ENCODE results near the gene NRL.
"Not testable (repeated sequence)": the region's sequence is repeated elsewhere in the genome, so short reads cannot be mapped to it uniquely, and the experiment has no call there.

The NRL gene

DNA sequence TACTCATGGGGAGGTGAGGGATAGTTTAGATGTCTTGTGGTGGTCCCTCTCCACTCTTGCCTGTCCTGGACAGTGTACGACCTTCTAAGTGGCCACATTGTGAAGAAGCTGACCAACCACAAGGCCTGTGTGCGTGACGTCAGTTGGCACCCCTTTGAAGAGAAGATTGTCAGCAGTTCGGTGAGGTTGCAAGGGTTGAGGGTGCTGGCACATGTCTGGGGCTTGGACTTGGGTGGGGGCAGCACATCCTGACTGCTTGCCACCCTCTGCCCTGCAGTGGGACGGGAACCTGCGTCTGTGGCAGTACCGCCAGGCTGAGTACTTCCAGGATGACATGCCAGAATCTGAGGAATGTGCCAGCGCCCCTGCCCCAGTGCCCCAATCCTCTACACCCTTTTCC is 8.1 kb upstream of the NRL start:
- H3K27ac Mint-ChIP-seq: no peak overlapping the region
- H3K27me3 Mint-ChIP-seq: no peaks in the 10 kb centered on the region
- H3K36me3 Mint-ChIP-seq (ENCODE audit: low read depth): peaks cover 31% of the 10 kb centered on the region
- peaks cover 8% of the 10 kb centered on the region for H3K4me1 Mint-ChIP-seq
- DNase-seq: no peak
- H3K4me3 Mint-ChIP-seq: no peak overlapping the region
- no peak for ATAC-seq
- no peaks in the 10 kb centered on the region for H3K9me3 Mint-ChIP-seq

DNA sequence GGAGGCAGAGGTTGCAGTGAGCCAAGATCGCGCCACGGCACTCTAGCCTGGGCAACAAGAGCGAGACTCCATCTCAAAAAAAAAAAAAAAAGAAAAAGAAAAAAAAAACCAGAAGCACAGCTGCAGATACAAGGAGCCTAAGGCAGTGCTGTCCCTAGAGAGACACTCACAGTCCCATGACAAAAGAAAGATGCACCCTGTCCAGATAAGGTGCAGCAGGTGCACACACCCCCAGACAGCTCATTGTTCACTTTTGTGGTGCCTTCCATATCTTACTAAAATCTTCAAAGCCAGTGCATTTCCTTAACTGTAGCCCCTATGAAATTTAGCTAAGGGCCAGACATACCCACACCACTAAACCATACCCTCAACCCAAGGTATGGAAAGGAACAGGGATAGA is 7.7 kb upstream of the NRL start:
- Mint-ChIP-seq H3K27ac (no peak overlapping the region), H3K36me3 (ENCODE audit: low read depth) (peaks cover 35% of the 10 kb centered on the region), H3K9me3 (no peaks in the 10 kb centered on the region), H3K4me3 (no peak overlapping the region), H3K4me1 (peaks cover 6% of the 10 kb centered on the region), H3K27me3 (no peaks in the 10 kb centered on the region)
- ATAC-seq (no peak), DNase-seq (no peak)

DNA sequence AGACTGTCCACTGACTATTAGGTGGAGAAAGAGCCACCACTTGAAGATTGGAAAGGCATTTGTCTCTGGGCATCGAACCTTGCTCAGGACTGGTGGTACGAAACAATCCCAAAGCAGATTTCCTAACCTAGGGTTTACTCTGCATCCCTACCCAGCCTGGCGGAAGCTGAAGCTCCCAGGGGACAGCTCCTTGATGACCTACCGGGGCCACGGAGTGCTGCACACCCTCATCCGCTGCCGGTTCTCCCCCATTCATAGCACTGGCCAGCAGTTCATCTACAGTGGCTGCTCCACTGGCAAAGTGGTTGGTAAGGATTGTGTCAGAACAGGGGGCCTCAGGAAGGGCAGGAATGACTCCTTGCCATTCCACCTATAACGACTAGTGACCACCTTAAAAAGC is 6.5 kb upstream of the NRL start:
- no peak overlapping the region for H3K4me3 Mint-ChIP-seq
- ATAC-seq (no peak), DNase-seq (no peak)
- H3K27me3 Mint-ChIP-seq: no peaks in the 10 kb centered on the region
- H3K27ac Mint-ChIP-seq: no peak overlapping the region
- H3K9me3 Mint-ChIP-seq: no peaks in the 10 kb centered on the region
- peaks cover 38% of the 10 kb centered on the region for H3K36me3 Mint-ChIP-seq (ENCODE audit: low read depth)
- H3K4me1 Mint-ChIP-seq: peaks cover 11% of the 10 kb centered on the region

DNA sequence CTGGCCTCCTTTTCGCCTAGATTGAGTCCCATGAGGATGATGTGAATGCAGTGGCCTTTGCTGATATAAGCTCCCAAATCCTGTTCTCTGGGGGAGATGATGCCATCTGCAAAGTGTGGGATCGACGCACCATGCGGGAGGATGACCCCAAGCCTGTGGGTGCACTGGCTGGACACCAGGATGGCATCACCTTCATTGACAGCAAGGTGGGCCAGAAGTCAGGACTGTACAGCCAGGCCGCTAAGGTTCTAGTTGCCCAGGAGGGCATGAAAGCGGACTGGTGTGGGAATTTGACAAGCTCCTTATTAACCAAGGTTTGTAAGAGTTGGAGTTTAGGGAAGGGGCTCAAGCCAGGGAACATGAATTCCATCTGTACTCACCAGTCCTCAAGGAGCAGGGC is 4.9 kb upstream of the NRL start:
- H3K4me3 Mint-ChIP-seq: no peak overlapping the region
- peaks cover 2% of the 10 kb centered on the region for H3K27me3 Mint-ChIP-seq
- no peak overlapping the region for H3K27ac Mint-ChIP-seq
- DNase-seq (no peak), ATAC-seq (no peak)
- H3K36me3 Mint-ChIP-seq (ENCODE audit: low read depth): peaks cover 41% of the 10 kb centered on the region
- peaks cover 24% of the 10 kb centered on the region for H3K4me1 Mint-ChIP-seq
- no peaks in the 10 kb centered on the region for H3K9me3 Mint-ChIP-seq

DNA sequence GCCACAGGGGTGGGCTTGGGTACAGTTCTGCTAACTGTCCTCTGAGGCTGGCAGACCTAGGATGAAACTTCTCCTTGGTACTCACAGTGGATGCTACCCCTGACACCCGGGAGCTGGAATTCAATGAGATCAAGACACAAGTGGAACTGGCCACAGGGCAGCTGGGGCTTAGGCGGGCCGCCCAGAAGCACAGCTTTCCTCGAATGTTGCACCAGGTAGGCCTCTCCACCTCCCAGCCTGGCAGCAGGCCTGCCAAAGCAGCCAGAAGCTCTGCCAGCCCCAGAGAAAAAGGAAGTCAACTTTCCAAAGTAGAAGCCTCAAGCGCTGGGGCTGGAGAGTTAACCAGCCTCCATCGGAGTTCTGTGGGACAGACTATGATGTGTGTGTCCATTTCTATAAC is 2.4 kb upstream of the NRL start:
- Mint-ChIP-seq H3K4me1 (peaks cover 23% of the 10 kb centered on the region), H3K4me3 (no peak overlapping the region), H3K9me3 (no peaks in the 10 kb centered on the region), H3K36me3 (ENCODE audit: low read depth) (peaks cover 30% of the 10 kb centered on the region), H3K27ac (no peak overlapping the region), H3K27me3 (peaks cover 2% of the 10 kb centered on the region)
- ATAC-seq (no peak), DNase-seq (no peak)

DNA sequence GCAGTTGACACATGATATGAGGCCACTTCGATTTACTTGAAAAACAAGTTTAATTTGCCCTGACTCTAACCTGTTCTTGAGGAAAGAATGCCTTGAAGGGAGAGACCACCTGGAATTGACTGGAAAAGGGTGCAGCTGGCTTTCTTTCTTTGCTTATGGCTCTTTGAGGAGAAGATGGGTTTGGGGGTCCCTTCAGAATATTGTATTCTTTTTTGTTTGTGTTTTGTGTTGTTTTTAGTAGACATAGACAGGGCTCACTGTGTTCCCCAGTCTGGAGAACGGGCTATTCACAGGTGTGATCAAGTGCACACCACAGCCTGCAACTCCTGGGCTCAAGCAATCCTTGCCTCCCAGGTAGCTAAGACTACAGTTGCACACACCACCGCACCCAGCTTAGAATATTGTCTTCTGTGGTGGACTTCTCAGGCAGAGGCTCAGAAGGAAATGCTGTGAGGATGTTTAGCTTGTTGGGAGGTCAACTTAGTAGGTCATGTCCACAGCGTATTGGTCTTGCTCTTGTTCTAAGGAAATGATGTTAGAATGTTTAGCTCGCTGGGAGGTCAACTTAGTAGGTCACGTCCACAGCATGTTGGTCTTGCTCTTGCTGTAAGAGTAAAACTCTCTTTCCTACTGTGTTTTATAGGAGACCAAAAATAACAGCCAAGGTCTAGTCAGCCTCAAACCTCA is 1.5 kb upstream of the NRL start:
- no peaks in the 10 kb centered on the region for H3K9me3 Mint-ChIP-seq
- ATAC-seq: no peak

DNA sequence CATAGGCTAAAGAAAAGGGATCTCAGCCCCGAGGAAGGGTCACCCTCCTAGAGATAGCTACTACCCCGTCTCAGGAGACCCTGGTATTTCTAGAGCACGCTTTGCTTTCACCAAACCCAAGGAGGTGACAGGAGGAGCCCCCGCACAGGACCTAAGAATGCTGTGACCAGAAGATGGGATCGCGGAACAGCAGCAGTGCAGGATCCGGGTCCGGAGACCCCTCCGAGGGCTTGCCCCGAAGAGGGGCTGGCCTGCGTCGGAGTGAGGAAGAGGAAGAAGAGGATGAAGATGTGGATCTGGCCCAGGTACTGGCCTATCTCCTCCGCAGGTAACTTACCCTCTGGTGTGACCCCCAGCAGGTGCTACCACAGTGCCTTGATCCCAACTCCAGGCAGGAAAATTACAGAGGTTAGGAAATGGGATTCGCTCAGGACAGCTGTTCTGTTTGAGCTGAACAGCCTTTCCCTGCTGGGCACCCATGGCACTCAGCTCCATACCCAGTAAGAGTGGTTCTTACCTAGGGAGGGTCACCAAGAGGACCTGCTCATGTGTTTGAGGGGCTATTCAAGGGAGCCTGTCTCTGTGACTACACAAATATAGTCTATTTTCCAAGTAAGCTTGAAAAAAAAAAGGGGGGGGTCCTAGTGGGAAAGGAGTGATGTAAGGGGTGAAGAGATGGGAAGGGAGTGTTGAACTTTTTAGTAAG is 826 bp upstream of the NRL start:
- Mint-ChIP-seq H3K4me3 (peak overlapping the region; percentile 96), H3K9me3 (no peaks in the 10 kb centered on the region), H3K27ac (peak overlapping the region; percentile 99), H3K27me3 (peaks cover 2% of the 10 kb centered on the region), H3K36me3 (ENCODE audit: low read depth) (peaks cover 24% of the 10 kb centered on the region), H3K4me1 (peaks cover 23% of the 10 kb centered on the region)
- ATAC-seq (no peak), DNase-seq (no peak)

More for the DNA sequence above, 1.5 kb upstream of the NRL start:
- H3K4me1 Mint-ChIP-seq: peaks cover 23% of the 10 kb centered on the region
- DNase-seq: no peak
- peak overlapping the region; percentile 96 for H3K4me3 Mint-ChIP-seq
- H3K36me3 Mint-ChIP-seq (ENCODE audit: low read depth): peaks cover 26% of the 10 kb centered on the region
- H3K27me3 Mint-ChIP-seq: peaks cover 2% of the 10 kb centered on the region
- no peak overlapping the region for H3K27ac Mint-ChIP-seq

DNA sequence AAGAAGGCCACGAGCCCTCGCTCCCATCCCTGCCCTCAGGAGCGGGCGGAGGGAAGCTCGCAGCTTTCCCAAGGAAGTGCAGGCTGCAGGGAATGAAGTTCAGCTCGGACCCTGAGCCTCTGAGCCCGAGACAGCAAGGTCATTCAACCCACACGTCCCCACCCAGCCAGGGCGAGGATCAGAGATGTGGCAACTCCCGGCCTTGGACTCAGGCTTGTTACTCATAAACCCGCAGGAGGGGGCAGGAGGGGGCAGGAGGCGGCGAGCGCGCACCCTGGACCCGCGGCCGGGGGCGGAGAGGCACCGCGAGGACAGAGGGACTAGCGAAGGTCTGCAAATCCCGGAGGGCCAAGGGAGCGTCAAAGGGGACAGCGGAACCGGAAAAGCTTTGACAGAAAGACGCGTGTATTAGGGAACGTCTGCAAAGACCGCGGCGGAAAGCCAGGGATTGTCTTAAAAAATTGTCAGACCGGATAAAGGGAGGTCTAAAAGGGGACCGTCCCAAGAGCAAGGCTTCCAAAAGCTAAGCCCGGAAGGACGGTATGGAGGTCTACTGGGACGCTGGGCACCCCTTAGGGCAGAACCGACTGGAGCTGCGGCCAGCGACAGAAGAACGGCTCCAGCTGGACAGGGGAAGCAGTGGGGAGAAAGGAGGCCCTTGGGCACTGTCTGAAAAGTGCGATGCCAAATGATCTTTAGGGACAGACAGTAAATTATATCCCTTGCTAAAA is 783 bp downstream of the NRL start:
- DNase-seq: peak; percentile 84
- Mint-ChIP-seq H3K4me1 (peaks cover 31% of the 10 kb centered on the region), H3K36me3 (ENCODE audit: low read depth) (peaks cover 18% of the 10 kb centered on the region), H3K9me3 (no peaks in the 10 kb centered on the region), H3K27me3 (peaks cover 2% of the 10 kb centered on the region), H3K27ac (peak overlapping the region; percentile 99), H3K4me3 (peak overlapping the region; percentile 96)
- ATAC-seq: peak; percentile 53

DNA sequence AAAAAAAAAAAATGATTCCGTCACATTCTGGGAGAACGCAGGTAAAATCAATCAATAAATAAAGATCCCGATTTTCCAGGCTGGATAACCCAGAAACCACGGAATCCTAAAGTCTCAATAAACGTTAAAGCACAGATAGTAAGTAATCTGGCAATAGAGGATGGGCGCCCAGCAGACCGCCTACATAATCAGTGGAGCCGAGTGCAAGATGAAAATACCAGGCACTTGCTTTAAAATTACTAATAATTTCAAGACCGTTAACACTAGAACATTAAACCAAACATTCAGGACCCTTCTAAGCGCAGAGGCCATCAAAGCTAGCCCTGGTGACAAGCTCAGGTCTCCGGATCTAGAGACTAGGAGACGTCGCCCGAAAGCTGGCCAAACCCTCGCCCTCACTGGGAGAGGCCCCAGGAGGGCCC is 1.4 kb downstream of the NRL start:
- peak overlapping the region; percentile 99 for H3K27ac Mint-ChIP-seq
- no peaks in the 10 kb centered on the region for H3K9me3 Mint-ChIP-seq
- H3K27me3 Mint-ChIP-seq: peaks cover 2% of the 10 kb centered on the region
- H3K4me3 Mint-ChIP-seq: peak overlapping the region; percentile 96
- DNase-seq: no peak
- H3K36me3 Mint-ChIP-seq (ENCODE audit: low read depth): peaks cover 14% of the 10 kb centered on the region
- ATAC-seq: no peak
- peaks cover 37% of the 10 kb centered on the region for H3K4me1 Mint-ChIP-seq

DNA sequence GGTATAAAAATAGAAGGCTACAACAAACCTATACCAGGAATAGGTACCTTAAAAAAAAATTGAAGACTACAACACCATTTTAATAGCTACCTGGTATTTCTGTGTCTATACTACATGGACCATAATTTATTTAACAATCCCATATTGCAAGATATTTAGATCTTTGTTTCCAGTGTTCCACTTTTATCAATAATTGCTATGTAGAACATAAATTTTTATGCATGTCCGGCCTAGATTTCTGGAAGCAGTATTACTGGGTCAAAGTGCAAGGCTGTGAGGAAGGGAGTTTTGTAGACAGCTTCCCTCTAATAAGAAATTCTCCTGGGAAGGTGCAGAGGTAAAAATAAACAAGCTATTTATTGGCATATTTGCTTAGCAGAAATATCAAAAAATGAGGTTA is 4.2 kb downstream of the NRL start:
- Mint-ChIP-seq H3K4me3 (no peak overlapping the region), H3K9me3 (no peaks in the 10 kb centered on the region)

DNA sequence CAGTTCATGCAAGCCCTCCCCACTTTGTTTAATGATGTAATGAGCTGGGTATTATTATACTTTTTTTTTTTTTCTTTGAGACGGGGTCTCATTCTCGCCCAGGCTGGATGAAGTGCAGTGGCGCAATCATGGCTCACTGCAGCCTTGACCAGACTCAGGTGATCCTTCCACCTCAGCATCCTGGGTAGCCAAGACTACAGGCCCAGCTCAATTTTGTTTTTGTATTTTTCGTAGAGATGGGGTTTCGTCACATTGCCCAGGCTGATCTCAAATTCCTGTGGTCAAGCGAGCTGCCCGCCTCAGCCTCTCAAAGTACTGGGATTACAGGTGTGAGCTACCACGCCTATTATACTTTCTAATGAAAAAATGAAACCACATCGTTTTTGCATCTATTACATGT is 4.7 kb downstream of the NRL start:
- Mint-ChIP-seq H3K27me3 (peaks cover 2% of the 10 kb centered on the region), H3K4me3 (no peak overlapping the region), H3K4me1 (peaks cover 29% of the 10 kb centered on the region), H3K36me3 (ENCODE audit: low read depth) (peaks cover 3% of the 10 kb centered on the region), H3K9me3 (no peaks in the 10 kb centered on the region), H3K27ac (no peak overlapping the region)
- ATAC-seq: no peak
- no peak for DNase-seq

More for the DNA sequence above, 4.2 kb downstream of the NRL start:
- DNase-seq (no peak), ATAC-seq (no peak)
- H3K27ac Mint-ChIP-seq: no peak overlapping the region
- peaks cover 33% of the 10 kb centered on the region for H3K4me1 Mint-ChIP-seq
- H3K27me3 Mint-ChIP-seq: peaks cover 2% of the 10 kb centered on the region
- H3K36me3 Mint-ChIP-seq (ENCODE audit: low read depth): peaks cover 3% of the 10 kb centered on the region

DNA sequence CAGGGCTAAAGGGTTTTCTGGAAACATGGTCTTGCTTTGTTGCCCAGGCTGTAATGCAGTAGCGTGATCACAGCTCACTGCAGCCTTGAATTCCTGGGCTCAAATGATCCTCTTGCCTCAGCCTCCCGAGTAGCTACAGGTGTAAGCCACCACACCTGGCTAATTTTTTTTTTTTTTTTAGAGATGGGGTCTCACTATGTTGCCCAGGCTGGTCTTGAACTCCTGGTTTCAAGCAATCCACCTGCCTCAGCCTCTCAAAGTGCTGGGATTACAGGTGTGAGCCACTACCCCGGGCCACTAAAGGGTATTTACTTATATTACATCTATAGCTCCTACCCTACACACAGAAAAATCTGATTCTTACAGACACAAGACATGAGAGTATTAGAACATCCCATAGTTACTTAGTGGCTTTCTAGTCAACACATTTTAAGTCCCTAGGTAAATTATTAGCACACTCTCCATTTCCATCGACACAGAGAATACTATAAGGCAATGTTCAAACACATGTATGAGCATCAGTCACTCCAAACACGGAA is 6.3 kb downstream of the NRL start:
- no peak for ATAC-seq
- no peaks in the 10 kb centered on the region for H3K9me3 Mint-ChIP-seq
- peaks cover 23% of the 10 kb centered on the region for H3K4me1 Mint-ChIP-seq
- H3K27me3 Mint-ChIP-seq: no peaks in the 10 kb centered on the region
- DNase-seq: no peak
- peak overlapping the region; percentile 81 for H3K27ac Mint-ChIP-seq
- no peak overlapping the region for H3K4me3 Mint-ChIP-seq
- peaks cover 12% of the 10 kb centered on the region for H3K36me3 Mint-ChIP-seq (ENCODE audit: low read depth)

DNA sequence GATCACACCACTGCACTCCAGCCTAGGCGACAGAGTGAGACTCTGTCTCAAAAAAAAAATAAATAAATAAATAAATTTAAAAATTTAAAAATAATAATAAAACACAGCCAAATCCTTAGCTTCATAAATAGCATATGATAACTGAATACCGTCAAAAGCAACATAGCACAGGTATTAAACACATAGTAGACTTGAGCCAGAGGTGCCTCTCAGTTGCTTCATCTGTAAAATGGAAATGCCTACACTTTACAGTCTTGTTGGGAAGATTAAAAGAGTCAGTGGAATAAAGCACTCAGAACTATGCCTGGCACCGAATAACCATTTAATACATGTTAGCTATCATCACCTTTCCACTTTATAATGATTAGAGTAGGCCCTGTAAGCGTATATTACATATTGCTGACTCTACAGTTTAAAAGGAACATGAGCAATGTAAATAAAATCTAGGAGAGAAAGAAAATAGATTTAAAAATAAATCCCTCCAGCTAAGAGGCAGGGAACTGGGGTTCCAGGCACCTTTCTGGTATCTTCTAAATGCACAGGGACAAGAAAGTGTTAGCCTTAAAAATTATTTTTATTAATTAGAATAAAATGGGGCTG is 8.0 kb downstream of the NRL start:
- Mint-ChIP-seq H3K9me3 (no peaks in the 10 kb centered on the region), H3K4me1 (peaks cover 23% of the 10 kb centered on the region), H3K27ac (no peak overlapping the region), H3K36me3 (ENCODE audit: low read depth) (peaks cover 25% of the 10 kb centered on the region), H3K4me3 (no peak overlapping the region), H3K27me3 (no peaks in the 10 kb centered on the region)
- DNase-seq (no peak), ATAC-seq (no peak)

DNA sequence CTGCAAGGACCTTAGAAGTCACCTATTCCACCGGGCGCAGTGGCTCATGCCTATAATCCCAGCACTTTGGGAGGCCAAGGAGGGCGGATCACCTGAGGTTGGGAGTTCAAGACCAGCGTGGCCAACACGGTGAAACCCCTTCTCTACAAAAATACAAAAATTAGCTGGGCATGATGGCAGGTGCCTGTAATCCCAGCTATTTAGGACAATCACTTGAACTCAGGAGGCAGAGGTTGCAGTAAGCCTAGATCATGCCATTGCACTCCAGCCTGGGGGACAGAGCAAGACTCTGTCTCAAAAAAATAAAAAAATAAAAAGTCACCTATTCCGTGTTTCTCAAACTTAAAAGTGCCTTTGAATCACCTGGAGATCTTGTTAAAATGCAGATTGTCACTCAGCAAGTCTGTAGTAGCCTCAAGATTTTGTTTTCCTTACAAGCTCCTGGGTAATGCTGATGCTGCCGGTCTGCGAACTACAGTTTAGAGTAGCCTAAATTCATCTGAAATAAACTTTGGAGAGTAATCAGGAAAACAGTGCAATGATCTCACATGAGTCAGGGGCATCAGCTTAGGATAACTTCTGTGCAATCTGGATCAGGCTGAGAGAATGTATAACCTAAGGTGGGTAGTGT is 9.0 kb downstream of the NRL start:
- Mint-ChIP-seq H3K36me3 (ENCODE audit: low read depth) (peaks cover 31% of the 10 kb centered on the region), H3K27ac (peak overlapping the region; percentile 53), H3K4me1 (peaks cover 23% of the 10 kb centered on the region)
- not testable (repeated sequence) for DNase-seq, H3K27me3 Mint-ChIP-seq, H3K9me3 Mint-ChIP-seq, H3K4me3 Mint-ChIP-seq, ATAC-seq
